GM21576 (cell line): ENCODE data around the gene ZNF326.
A peak's percentile ranks its signal among the peaks of the same experiment; 100 is the strongest.
"Not testable (repeated sequence)": the region's sequence is repeated elsewhere in the genome, so short reads cannot be mapped to it uniquely, and the experiment has no call there.

ENCODE experiments used
- ATAC-seq: cut with Tn5 transposase; IDR thresholded peaks from one replicate; pipeline ENCODE4 v1.9.1; 2021; ENCODE audit warnings: mild to moderate bottlenecking, moderate library complexity; ENCODE audit not compliant: unreplicated experiment

Gene ZNF326

GRCh38 chr1:89995598-89996449, 914 bp downstream of the ZNF326 start:
- no peak for ATAC-seq

- no peak for ATAC-seq
Observed at GRCh38 chr1:89996450-89997110, 1.7 kb downstream of the ZNF326 start.

GRCh38 chr1:89997152-89997551, 2.2 kb downstream of the ZNF326 start:
- ATAC-seq: not testable (repeated sequence)

- no peak for ATAC-seq
Observed at GRCh38 chr1:89998306-89998705, 3.4 kb downstream of the ZNF326 start.

GRCh38 chr1:89999208-89999607, 4.3 kb downstream of the ZNF326 start:
- no peak for ATAC-seq

- ATAC-seq: no peak
Observed at GRCh38 chr1:89999628-90000027, 4.7 kb downstream of the ZNF326 start.

- ATAC-seq: peak; percentile 59
Observed at GRCh38 chr1:90000934-90001676, 6.2 kb downstream of the ZNF326 start.

- ATAC-seq: no peak
Observed at GRCh38 chr1:90007979-90008404, 13.1 kb downstream of the ZNF326 start.

GRCh38 chr1:90012300-90012699, 17.4 kb downstream of the ZNF326 start:
- ATAC-seq: no peak

- no peak for ATAC-seq
Observed at GRCh38 chr1:90023691-90024090, 28.8 kb downstream of the ZNF326 start.

- ATAC-seq: no peak
Observed at GRCh38 chr1:90027281-90027680, 32.4 kb downstream of the ZNF326 start.

GRCh38 chr1:90039652-90040051, 44.7 kb downstream of the ZNF326 start:
- ATAC-seq: no peak

GRCh38 chr1:90043586-90043985, 48.7 kb downstream of the ZNF326 start:
- no peak for ATAC-seq

- ATAC-seq: no peak
Observed at GRCh38 chr1:90044346-90044745, 49.4 kb downstream of the ZNF326 start.

- ATAC-seq: no peak
Observed at GRCh38 chr1:90045853-90046563, 51.1 kb downstream of the ZNF326 start.

- peak; percentile 58 for ATAC-seq
Observed at GRCh38 chr1:90046635-90047034, 51.7 kb downstream of the ZNF326 start.

- ATAC-seq: no peak
Observed at GRCh38 chr1:90048043-90048442, 53.1 kb downstream of the ZNF326 start.

GRCh38 chr1:90062700-90063643, 68.1 kb downstream of the ZNF326 start:
- ATAC-seq: not testable (repeated sequence)

GRCh38 chr1:90064109-90064508, 69.2 kb downstream of the ZNF326 start:
- ATAC-seq: not testable (repeated sequence)
